ENCODE data around the gene SMCO1.
A peak's percentile ranks its signal among the peaks of the same experiment; 100 is the strongest.
"Not testable (repeated sequence)": the region's sequence is repeated elsewhere in the genome, so short reads cannot be mapped to it uniquely, and the experiment has no call there.

The SMCO1 gene

GRCh38 chr3:196514913-196515621 lies at the start of gene SMCO1:
TSS of gene SMCO1 (minus strand) at chr3:196515346. CDS start at chr3:196515209, 137 bp downstream.
- DNase-seq (ENCODE audit: low spot score): no peak

GRCh38 chr3:196563721-196564225 lies 48.6 kb upstream of the SMCO1 start:
- no peak for DNase-seq (ENCODE audit: low spot score)

GRCh38 chr3:196559826-196560225 lies 44.7 kb upstream of the SMCO1 start:
- DNase-seq (ENCODE audit: low spot score): no peak

- DNase-seq (ENCODE audit: low spot score): no peak
Measured at GRCh38 chr3:196558476-196558875, 43.3 kb upstream of the SMCO1 start.

GRCh38 chr3:196557236-196557635 lies 42.1 kb upstream of the SMCO1 start:
- DNase-seq (ENCODE audit: low spot score): no peak

GRCh38 chr3:196555295-196555694 lies 40.1 kb upstream of the SMCO1 start:
- DNase-seq (ENCODE audit: low spot score): no peak

GRCh38 chr3:196554205-196554604 lies 39.1 kb upstream of the SMCO1 start:
- no peak for DNase-seq (ENCODE audit: low spot score)

GRCh38 chr3:196553551-196553950 lies 38.4 kb upstream of the SMCO1 start:
- DNase-seq (ENCODE audit: low spot score): no peak

GRCh38 chr3:196552253-196552652 lies 37.1 kb upstream of the SMCO1 start:
- no peak for DNase-seq (ENCODE audit: low spot score)

GRCh38 chr3:196550172-196550571 lies 35.0 kb upstream of the SMCO1 start:
- DNase-seq (ENCODE audit: low spot score): not testable (repeated sequence)

GRCh38 chr3:196549312-196549711 lies 34.2 kb upstream of the SMCO1 start:
- not testable (repeated sequence) for DNase-seq (ENCODE audit: low spot score)

GRCh38 chr3:196547067-196547466 lies 31.9 kb upstream of the SMCO1 start:
- no peak for DNase-seq (ENCODE audit: low spot score)

GRCh38 chr3:196546537-196546936 lies 31.4 kb upstream of the SMCO1 start:
- DNase-seq (ENCODE audit: low spot score): no peak

- DNase-seq (ENCODE audit: low spot score): no peak
Measured at GRCh38 chr3:196544491-196544992, 29.4 kb upstream of the SMCO1 start.

- DNase-seq (ENCODE audit: low spot score): no peak
Measured at GRCh38 chr3:196541684-196542445, 26.7 kb upstream of the SMCO1 start.

GRCh38 chr3:196537319-196537984 lies 22.3 kb upstream of the SMCO1 start:
- peak; percentile 25 for DNase-seq (ENCODE audit: low spot score)

- DNase-seq (ENCODE audit: low spot score): no peak
Measured at GRCh38 chr3:196533260-196533681, 18.1 kb upstream of the SMCO1 start.

GRCh38 chr3:196531418-196531817 lies 16.3 kb upstream of the SMCO1 start:
- no peak for DNase-seq (ENCODE audit: low spot score)

- DNase-seq (ENCODE audit: low spot score): peak; percentile 62
Measured at GRCh38 chr3:196528639-196529233, 13.6 kb upstream of the SMCO1 start.

GRCh38 chr3:196525141-196525540 lies 10.0 kb upstream of the SMCO1 start:
- DNase-seq (ENCODE audit: low spot score): no peak

- DNase-seq (ENCODE audit: low spot score): no peak
Measured at GRCh38 chr3:196524527-196524926, 9.4 kb upstream of the SMCO1 start.

- DNase-seq (ENCODE audit: low spot score): no peak
Measured at GRCh38 chr3:196523841-196524240, 8.7 kb upstream of the SMCO1 start.
